ENCODE results near the gene MOV10L1.

MOV10L1 gene

GRCh38 chr22:50161508-50162390, 71.9 kb downstream of the MOV10L1 start:
- no peak for DNase-seq

GRCh38 chr22:50162391-50162956, 72.7 kb downstream of the MOV10L1 start:
- DNase-seq = no peak

DNA sequence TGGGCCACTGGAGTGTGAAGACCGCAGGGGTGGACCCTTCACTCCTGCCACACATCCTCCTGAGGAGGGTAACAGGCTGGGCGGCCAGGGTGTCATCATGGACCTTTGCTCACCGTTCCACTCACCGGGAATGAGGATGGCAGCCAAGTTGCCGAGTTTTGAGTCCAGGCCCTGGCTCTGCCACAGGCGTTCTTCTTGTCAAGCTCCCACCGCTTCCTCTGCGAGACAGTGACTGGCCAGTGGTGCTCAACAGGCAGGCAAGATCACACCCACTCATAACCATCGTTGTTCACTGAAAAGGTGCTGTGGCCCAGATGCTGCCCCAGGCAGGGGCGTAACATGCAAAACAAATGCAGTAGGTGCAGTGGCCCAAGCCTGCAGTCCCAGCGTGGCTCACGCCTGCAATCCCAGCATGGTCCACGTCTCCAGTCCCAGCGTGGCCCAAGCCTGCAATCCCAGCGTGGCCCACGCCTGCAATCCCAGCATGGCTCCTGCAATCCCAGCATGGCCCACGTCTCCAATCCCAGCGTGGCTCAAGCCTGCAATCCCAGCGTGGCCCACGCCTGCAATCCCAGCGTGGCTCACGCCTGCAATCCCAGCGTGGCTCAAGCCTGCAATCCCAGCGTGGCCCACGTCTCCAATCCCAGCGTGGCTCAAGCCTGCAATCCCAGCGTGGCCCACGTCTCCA, 75.8 kb downstream of the MOV10L1 start:
- no peak for DNase-seq

GRCh38 chr22:50167689-50168489, 78.1 kb downstream of the MOV10L1 start:
- DNase-seq = no peak

GRCh38 chr22:50168490-50169180, 78.8 kb downstream of the MOV10L1 start:
- DNase-seq = peak; percentile 34

GRCh38 chr22:50169181-50169759, 79.5 kb downstream of the MOV10L1 start:
- no peak for DNase-seq

GRCh38 chr22:50169774-50170341, 80.1 kb downstream of the MOV10L1 start:
- DNase-seq = peak; percentile 72

DNA sequence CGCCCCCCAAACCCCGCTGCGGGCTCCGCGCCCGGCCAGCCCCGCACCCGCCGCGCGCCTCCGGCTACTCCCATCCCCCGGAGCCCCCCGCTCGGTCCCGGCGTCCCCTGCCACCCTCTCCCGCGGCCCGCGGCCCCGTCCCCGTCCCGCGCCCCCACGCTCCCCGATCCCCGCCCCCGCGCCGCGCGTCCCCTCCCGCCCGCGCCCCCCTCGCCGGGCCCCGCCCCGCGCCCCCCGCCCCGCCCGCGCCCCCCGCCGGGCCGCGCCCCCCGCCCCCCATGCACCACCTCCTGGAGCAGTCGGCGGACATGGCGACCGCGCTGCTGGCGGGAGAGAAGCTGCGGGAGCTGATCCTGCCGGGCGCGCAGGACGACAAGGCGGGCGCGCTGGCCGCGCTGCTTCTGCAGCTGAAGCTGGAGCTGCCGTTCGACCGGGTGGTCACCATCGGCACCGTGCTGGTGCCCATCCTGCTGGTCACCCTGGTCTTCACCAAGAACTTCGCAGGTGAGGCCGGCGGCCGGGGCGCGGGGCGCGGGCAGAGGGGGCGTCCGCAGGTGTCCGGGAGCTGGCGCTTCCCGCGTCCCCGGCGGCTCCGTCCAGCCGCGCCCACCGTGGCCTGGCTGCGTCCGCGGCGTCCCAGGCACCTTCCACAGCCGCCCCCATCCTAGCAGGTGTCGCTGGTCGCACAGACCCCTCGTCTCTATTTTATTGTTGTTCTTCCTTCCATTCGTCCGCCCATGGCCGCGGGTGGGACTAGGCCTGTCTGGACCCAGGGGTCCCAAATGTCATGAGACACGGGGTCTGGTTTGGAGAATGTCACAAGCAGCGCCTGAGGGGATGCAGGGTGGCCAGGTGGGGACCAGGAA, 80.9 kb downstream of the MOV10L1 start, which contains the start of gene PANX2:
Gene PANX2, plus strand, starts transcription at position 279 of the 866 bp plus-strand sequence. Its CDS starts 0 bp downstream, at position 279.
- no peak for DNase-seq

DNA sequence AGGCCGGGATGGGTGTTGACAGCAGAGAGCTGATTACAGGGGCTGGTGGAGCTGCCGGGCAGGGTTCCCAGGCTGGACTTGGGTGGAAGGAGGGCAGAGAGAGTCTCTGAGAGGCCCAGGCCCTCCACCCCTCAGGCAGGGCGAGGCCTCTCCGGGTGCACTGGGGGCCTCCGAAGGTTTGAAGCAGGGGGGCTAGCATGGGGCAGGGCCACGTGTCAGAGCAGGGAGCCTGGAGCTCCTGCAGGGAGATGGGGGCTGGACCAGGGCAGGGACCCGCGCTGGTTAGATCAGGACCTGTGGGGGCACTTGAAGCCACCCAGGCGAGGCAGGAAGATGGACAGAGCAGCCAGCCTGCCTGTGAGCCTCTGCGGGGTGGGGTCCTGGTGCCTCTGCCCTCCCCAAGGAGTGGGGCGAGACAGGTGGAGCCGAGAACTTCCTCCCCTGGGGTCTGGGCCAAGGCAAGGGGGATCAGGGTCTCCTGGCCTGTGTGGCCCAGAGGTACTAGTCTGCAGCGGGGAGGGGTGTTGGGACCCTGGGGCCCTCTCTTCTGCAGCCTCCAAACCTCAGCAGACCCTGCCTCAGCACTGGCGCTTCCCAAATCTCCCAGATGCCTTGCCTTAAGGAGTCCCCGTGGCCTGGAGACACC, 81.6 kb downstream of the MOV10L1 start:
- no peak for DNase-seq

- no peak for DNase-seq
Observed at GRCh38 chr22:50171965-50172421, 82.2 kb downstream of the MOV10L1 start.

DNA sequence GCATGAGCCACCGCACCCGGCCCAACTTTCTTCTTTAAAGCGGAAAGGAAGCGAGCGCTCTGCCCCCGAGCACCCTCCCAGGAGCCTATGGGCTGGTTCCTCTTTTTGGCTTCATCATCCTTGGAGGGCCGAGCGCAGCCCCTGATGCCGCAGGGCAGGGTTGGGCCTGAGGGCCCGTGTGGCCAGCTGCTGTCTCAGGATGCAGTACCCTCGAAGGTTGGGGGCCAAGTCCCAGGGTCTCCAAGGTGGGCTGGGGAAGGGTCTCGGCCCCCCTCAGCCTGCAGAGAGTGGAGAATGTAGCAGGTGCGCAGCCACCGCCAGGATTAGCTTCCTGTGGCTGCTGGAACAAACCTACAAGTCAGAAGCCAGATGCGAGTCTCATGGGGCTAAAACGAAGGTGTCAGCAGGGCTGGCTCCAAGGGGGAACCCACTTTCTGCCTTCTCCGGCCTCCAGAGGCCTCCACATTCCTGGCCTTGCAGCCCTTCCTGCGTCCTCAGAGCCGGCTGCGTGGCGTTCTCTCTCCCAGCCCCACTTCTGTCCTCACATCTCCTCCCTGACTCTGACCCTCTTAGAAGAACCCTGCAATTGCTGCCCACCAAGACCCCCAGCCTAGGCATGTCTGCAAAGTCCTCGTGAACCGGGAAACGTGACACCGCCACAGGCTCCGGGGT, 83.6 kb downstream of the MOV10L1 start:
- DNase-seq = peak; percentile 71

- no peak for DNase-seq
Observed at GRCh38 chr22:50173983-50174355, 84.2 kb downstream of the MOV10L1 start.

- DNase-seq = no peak
Observed at GRCh38 chr22:50174382-50175190, 84.8 kb downstream of the MOV10L1 start.

- DNase-seq = no peak
Observed at GRCh38 chr22:50175191-50175461, 85.3 kb downstream of the MOV10L1 start.

DNA sequence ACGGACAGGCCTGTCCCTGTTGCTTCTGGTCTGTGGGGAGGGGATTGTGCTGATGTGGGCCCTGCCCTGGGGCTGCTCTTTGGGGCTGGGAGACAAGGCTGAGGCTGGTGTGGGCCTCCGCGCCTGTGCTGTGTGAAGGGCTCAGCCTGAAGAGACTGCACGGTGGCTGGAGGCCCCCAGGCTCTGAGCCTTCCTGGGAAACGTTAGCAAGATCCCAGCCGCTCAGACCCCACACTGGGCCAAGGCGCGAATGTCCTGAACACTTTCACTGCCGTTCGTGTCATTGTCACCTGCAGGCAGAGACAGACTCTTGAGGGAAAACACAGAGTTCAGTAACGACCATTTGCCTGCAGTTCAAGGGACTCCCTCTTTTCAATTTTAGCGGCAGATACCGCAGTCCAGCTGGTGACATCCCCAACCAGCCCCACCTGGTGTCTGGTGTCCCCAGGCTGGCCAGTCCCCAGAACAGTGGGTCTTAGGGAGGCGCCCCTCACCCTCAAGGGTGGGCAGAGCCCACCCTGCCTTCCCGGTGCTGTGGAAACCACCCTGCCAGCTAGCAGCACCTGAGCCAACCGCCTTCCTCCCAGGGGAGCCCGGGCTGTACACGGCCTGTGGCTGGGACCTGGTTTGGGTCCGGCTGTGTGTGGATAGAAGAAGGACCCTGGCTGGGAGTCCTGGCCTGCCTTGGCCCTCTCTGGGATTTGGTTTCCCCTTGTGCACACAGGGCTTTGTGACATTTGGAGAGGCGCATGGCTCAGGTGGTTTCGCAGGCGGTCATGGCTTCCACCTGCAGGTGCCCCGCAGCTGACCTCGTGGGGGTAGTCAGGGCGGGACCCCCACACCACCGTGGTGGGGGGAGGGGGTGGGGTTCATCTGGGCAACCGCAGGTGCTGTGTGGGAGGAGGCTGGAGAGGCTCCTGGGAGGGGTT, 86.4 kb downstream of the MOV10L1 start:
- DNase-seq = no peak

GRCh38 chr22:50176850-50177536, 87.2 kb downstream of the MOV10L1 start:
- DNase-seq = no peak
